ENCODE results near the gene SCAF1. TPM values are rescaled to one million over a fixed set of nuclear protein-coding genes. Genes with fewer than 3 reads are reported as not detected.

The SCAF1 gene
- total and polyA plus RNA-seq, 9 of the 15 experiments (the other 6 are each of a cell fraction or from before 2014, with no cell fraction given) = 0.20 to 79.0 (median 4.9) TPM

- no peak for TF ChIP-seq ZSCAN29 (IDR thresholded peaks at IDR 0.05)
These were observed 47.4 kb downstream of the SCAF1 start, which contains the start of gene ADM5 (continued) for GRCh38 chr19:49689133-49690078.

GRCh38 chr19:49690079-49690655 is 48.2 kb downstream of the SCAF1 start:
- BruUV-seq (replicated peaks) = no TSS peak
- Histone ChIP-seq H3K4me1 (replicated peaks in 1 of 2; ENCODE audit: control insufficient read depth in 2 of 2, insufficient read depth in 2 of 2, low read length in 2 of 2) (peaks cover 0 to 57% of the 10 kb centered on the region in 2 experiments; a peak in 2 of 5 replicates), H3K36me3 (ENCODE audit: control insufficient read depth, insufficient read depth, low read length) (peaks cover 42% of the 10 kb centered on the region; the same call in 2 of the 3 replicates), H3K79me2 (ENCODE audit: control insufficient read depth, insufficient read depth, low read length) (no peaks in the 10 kb centered on the region), H3K27ac (ENCODE audit: extremely low read depth, low read depth, low read length) (no peak overlapping the region), H2AFZ (ENCODE audit: low read depth, low read length) (no peak overlapping the region), H3K9me3 (replicated peaks; ENCODE audit: control insufficient read depth, insufficient read depth, low read depth, low read length) (no peaks in the 10 kb centered on the region), H3K27me3 (ENCODE audit: control insufficient read depth in 2 of 2, insufficient read depth in 2 of 2, low read length in 2 of 2) (no peaks in the 10 kb centered on the region), H3K4me3 (no peak overlapping the region), H3K9ac (ENCODE audit: insufficient read depth in 1 of 2, low read depth in 2 of 2, low read length in 2 of 2) (no peak overlapping the region), H4K20me1 (replicated peaks; ENCODE audit: control insufficient read depth, insufficient read depth, low read length) (no peaks in the 10 kb centered on the region), H3K4me2 (ENCODE audit: insufficient read depth, low read length) (no peak overlapping the region), H3K9me1 (ENCODE audit: control insufficient read depth, insufficient read depth, low read length) (no peaks in the 10 kb centered on the region)
- FAIRE-seq (no peak), DNase-seq (ENCODE audit: extremely low read depth in 1 of 4, low spot score in 3 of 4) (no peak), ATAC-seq (no peak)
- POLR2A ChIA-PET = interaction anchor here (1.5 kb wide), 1 partner anchor 14 kb away, joined by 4 read pairs; no protein-coding TSS in a partner anchor
- 93% methylated on average over 27 of the region's 39 CpGs for WGBS (ENCODE audit: insufficient coverage, low coverage, missing lambda C conversion rate)
- in situ Hi-C loops (cut with MboI) = no loop called here
- intact Hi-C loops (cut with micrococcal nuclease) = no loop called here
- CTCF ChIA-PET (ENCODE audit: low intra/inter-chr PET ratio) = no interaction called here
- TF ChIP-seq ZNF318 (IDR thresholded peaks at IDR 0.05; ENCODE audit: borderline replicate concordance in 1 of 2, low read depth in 1 of 2) (no peak), PRDM10 (IDR thresholded peaks at IDR 0.05; ENCODE audit: partially characterized antibody) (no peak), STAT5B (CRISPR knock-in tag; IDR thresholded peaks at IDR 0.05) (no peak), POLR2G (IDR thresholded peaks at IDR 0.05; ENCODE audit: low read depth, low read length) (peak; percentile 35), CEBPB (tag; IDR thresholded peaks at IDR 0.05) (no peak)

Measured in K562 (cell line).